Erythroblast (primary cell): ENCODE results near the gene CDK5RAP2.

ENCODE experiments used
- GATA1 ChIP-seq: IDR thresholded peaks from 2 replicates; pipeline ENCODE4 v1.6.1; 2011; ENCODE audit warnings: low read depth, mild to moderate bottlenecking, control low read depth, low read length, moderate library complexity
- POLR2A ChIP-seq: IDR thresholded peaks from 2 replicates; pipeline ENCODE4 v1.6.1; 2011; ENCODE audit warnings: mild to moderate bottlenecking, low read length

- TF ChIP-seq POLR2A = no peak
- TF ChIP-seq GATA1 = no peak
Observed at GRCh38 chr9:120393386-120394057, 186.4 kb downstream of the CDK5RAP2 start.
